Keratinocyte (primary cell): Measurements from ENCODE around the gene PRSS12. TPM values are rescaled to one million over a fixed set of nuclear protein-coding genes. Genes with fewer than 3 reads are reported as not detected.
A peak's percentile ranks its signal among the peaks of the same experiment; 100 is the strongest.

Experiments used
- DNase-seq: peaks from one replicate; pipeline ENCODE4 v3.0.0-alpha.2; 2011; ENCODE audit warnings: low read depth, missing footprints, low spot score
- FAIRE-seq: peaks from 2 replicates; lab custom pipeline; 2011; peaks lifted over from hg19 to GRCh38; lab: Jason Lieb, UNC
- H2AFZ ChIP-seq: 2 replicates; pipeline ENCODE4 v1.6.0; 2012; ENCODE audit warnings: low read length, control low read depth, inconsistent platforms; ENCODE audit not compliant: control insufficient read depth
- H3K27ac ChIP-seq: 2 replicates; pipeline ENCODE4 v1.5.1; 2011; ENCODE audit warnings: low read length; ENCODE audit not compliant: control insufficient read depth, insufficient read depth
- H3K27me3 ChIP-seq: 3 replicates; pipeline ENCODE4 v1.6.0; 2011; ENCODE audit warnings: low read length; ENCODE audit not compliant: control insufficient read depth, insufficient read depth; ENCODE audit errors: extremely low read depth
- H3K36me3 ChIP-seq, 2 experiments: 2 replicates in 1 of 2; 3 replicates in 1 of 2; pipeline ENCODE4 v1.5.1; 2011; ENCODE audit warnings: low read length in 2 of 2, mild to moderate bottlenecking in 1 of 2; ENCODE audit not compliant: control insufficient read depth in 2 of 2, insufficient read depth in 2 of 2; ENCODE audit errors: extremely low read depth in 1 of 2
- H3K4me1 ChIP-seq: 3 replicates; pipeline ENCODE4 v1.5.1; 2011; ENCODE audit warnings: low read length; ENCODE audit not compliant: control insufficient read depth, insufficient read depth; ENCODE audit errors: extremely low read depth
- H3K4me2 ChIP-seq: 3 replicates; pipeline ENCODE4 v1.6.0; 2011; ENCODE audit warnings: low read depth, low read length; ENCODE audit not compliant: control insufficient read depth, insufficient read depth; ENCODE audit errors: extremely low read depth
- H3K4me3 ChIP-seq, 3 experiments: fragments of 200-600 bp in 1 of 3; sonication (generic) in 1 of 3; 2 replicates in 2 of 3; 3 replicates in 1 of 3; pipeline ENCODE4 v1.5.1; 2011 to 2016; ENCODE audit warnings: low read length in 3 of 3, mild to moderate bottlenecking in 3 of 3, control low read depth in 2 of 3, inconsistent platforms in 1 of 3, low read depth in 1 of 3, mixed read lengths in 1 of 3, mixed run types in 1 of 3, moderate library complexity in 1 of 3; ENCODE audit not compliant: control insufficient read depth in 2 of 3, insufficient read depth in 2 of 3; ENCODE audit errors: extremely low read depth in 1 of 3
- H3K79me2 ChIP-seq: 2 replicates; pipeline ENCODE4 v1.6.0; 2012; ENCODE audit warnings: low read length; ENCODE audit not compliant: control insufficient read depth, insufficient read depth
- H3K9ac ChIP-seq: 3 replicates; pipeline ENCODE4 v1.6.0; 2011; ENCODE audit warnings: low read length; ENCODE audit not compliant: control insufficient read depth, insufficient read depth; ENCODE audit errors: extremely low read depth
- H3K9me1 ChIP-seq: 3 replicates; pipeline ENCODE4 v1.6.0; 2011; ENCODE audit warnings: low read length; ENCODE audit not compliant: control insufficient read depth, insufficient read depth; ENCODE audit errors: extremely low read depth
- H3K9me3 ChIP-seq: 2 replicates; pipeline ENCODE4 v1.5.1; 2012; ENCODE audit warnings: low read depth, low read length; ENCODE audit not compliant: control insufficient read depth
- H4K20me1 ChIP-seq: 3 replicates; pipeline ENCODE4 v1.6.0; 2011; ENCODE audit warnings: low read length; ENCODE audit not compliant: control insufficient read depth, insufficient read depth; ENCODE audit errors: extremely low read depth
- EZH2 ChIP-seq: IDR thresholded peaks from one replicate; pipeline ENCODE4 v1.6.1; 2012; ENCODE audit warnings: inconsistent platforms, mild to moderate bottlenecking, low read length, moderate library complexity
- dilution Hi-C: fragments of 300-500 bp; cut with MboI; formaldehyde crosslinking; loops from one replicate; pipeline ENCODE4 v1.7.0; 2020; ENCODE audit warnings: low sequenced_read_pairs; ENCODE audit not compliant: extremely low pct_ligation_motif_present
- polyA plus RNA-seq, 5 experiments: library from polyadenylated mRNA; depleted of rRNA in 3 of 5; stranded (reverse) in 3 of 5; stranded (forward) in 1 of 5; unstranded in 1 of 5; fragments of >200 nt; gene quantifications; 1 replicate in 1 of 5; 2 replicates in 3 of 5; 3 replicates in 1 of 5; pipeline versions ENCODE4 v1.2.1 to v1.2.3, GENCODE V29; 2011 to 2012; ENCODE audit warnings: missing spikeins in 2 of 5, low read depth in 1 of 5, low replicate concordance in 1 of 5
- TF ChIP-seq, protein P1 (sequence below), 3 experiments: IDR thresholded peaks in 1 of 3; conservative IDR thresholded peaks in 1 of 3; optimal IDR thresholded peaks in 1 of 3; 2 replicates in 2 of 3; 3 replicates in 1 of 3; pipeline versions ENCODE3 to v1.5.1; 2011; ENCODE audit warnings: low read length in 3 of 3, mild to moderate bottlenecking in 3 of 3, moderate library complexity in 2 of 3, control low read depth in 1 of 3, inconsistent platforms in 1 of 3; ENCODE audit not compliant: insufficient read depth in 2 of 3; ENCODE audit errors: extremely low read depth in 1 of 3

The PRSS12 gene
- polyA plus RNA-seq, 1 donor (not counting 4 experiments of a cell fraction or from before 2014, with no cell fraction given): 16.6 TPM

DNA sequence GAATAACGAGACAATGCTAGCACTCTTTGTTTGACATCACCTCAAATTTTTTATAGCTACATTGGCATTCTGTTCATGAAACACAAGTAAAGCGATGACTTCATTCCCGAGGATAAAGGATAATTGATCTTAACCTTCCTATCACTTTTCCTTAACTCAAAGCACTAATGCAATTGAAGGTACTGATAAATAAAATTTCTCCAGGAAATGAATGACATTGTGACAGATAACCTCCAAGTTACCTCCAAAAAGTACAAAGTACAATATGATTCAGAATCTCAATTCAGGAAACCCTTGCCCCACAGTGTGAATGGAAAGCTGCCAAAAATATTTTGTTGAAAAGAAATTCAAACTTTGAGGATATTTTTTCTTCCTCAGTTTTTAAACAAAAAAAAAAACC lies 1.8 kb downstream of the PRSS12 start:
- H3K27me3 ChIP-seq: no peaks in the 10 kb centered on the region
- H4K20me1 ChIP-seq: no peaks in the 10 kb centered on the region
- H2AFZ ChIP-seq: no peak overlapping the region
- dilution Hi-C loops: no loop called here
- H3K79me2 ChIP-seq: peaks cover 5% of the 10 kb centered on the region
- DNase-seq: no peak
- H3K4me1 ChIP-seq: peaks cover 11% of the 10 kb centered on the region
- no peaks in the 10 kb centered on the region for H3K9me1 ChIP-seq
- H3K4me2 ChIP-seq: no peak overlapping the region
- no peak overlapping the region for H3K4me3 ChIP-seq
- no peak overlapping the region for H3K9ac ChIP-seq
- TF ChIP-seq, protein P1, sequence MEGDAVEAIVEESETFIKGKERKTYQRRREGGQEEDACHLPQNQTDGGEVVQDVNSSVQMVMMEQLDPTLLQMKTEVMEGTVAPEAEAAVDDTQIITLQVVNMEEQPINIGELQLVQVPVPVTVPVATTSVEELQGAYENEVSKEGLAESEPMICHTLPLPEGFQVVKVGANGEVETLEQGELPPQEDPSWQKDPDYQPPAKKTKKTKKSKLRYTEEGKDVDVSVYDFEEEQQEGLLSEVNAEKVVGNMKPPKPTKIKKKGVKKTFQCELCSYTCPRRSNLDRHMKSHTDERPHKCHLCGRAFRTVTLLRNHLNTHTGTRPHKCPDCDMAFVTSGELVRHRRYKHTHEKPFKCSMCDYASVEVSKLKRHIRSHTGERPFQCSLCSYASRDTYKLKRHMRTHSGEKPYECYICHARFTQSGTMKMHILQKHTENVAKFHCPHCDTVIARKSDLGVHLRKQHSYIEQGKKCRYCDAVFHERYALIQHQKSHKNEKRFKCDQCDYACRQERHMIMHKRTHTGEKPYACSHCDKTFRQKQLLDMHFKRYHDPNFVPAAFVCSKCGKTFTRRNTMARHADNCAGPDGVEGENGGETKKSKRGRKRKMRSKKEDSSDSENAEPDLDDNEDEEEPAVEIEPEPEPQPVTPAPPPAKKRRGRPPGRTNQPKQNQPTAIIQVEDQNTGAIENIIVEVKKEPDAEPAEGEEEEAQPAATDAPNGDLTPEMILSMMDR (optimal IDR thresholded peaks at IDR 0.05 in 1 of 3, IDR thresholded peaks at IDR 0.05 in 1 of 3, conservative IDR thresholded peaks at IDR 0.05 in 1 of 3; ENCODE audit: extremely low read depth in 1 of 3, insufficient read depth in 2 of 3, low read length in 3 of 3): no peak
- no peak overlapping the region for H3K27ac ChIP-seq
- no peaks in the 10 kb centered on the region for H3K36me3 ChIP-seq
- no peak for FAIRE-seq
- H3K9me3 ChIP-seq: no peaks in the 10 kb centered on the region

DNA sequence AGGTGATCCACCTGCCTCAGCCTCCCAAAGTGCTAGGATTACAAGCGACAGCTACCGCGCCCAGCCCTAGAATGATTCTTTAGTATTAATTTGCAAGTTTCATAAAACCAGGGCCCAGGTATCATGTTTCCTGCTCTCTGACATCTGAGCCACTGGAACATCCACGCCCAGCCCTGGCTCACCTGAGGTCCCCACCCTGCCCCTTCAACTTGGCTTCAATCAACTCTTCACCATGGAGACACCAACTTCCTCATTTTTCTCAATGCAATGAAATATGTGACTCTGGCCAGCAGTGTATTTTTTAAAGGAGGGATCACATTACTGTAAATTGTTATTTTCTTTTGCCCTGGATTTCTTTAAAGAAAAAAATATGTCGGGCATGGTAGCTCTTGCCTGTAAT lies 3.9 kb downstream of the PRSS12 start:
- no peak overlapping the region for H2AFZ ChIP-seq
- DNase-seq: no peak
- H3K4me1 ChIP-seq: peaks cover 20% of the 10 kb centered on the region
- H3K27me3 ChIP-seq: no peaks in the 10 kb centered on the region
- dilution Hi-C loops: no loop called here
- peaks cover 5% of the 10 kb centered on the region for H3K79me2 ChIP-seq
- no peak overlapping the region for H3K4me3 ChIP-seq
- H3K9ac ChIP-seq: no peak overlapping the region
- no peaks in the 10 kb centered on the region for H3K36me3 ChIP-seq
- H3K9me1 ChIP-seq: no peaks in the 10 kb centered on the region
- H4K20me1 ChIP-seq: no peaks in the 10 kb centered on the region
- H3K9me3 ChIP-seq: no peaks in the 10 kb centered on the region
- FAIRE-seq: no peak
- TF ChIP-seq EZH2: no peak
- TF ChIP-seq, protein P1 (optimal IDR thresholded peaks at IDR 0.05 in 1 of 3, IDR thresholded peaks at IDR 0.05 in 1 of 3, conservative IDR thresholded peaks at IDR 0.05 in 1 of 3; ENCODE audit: extremely low read depth in 1 of 3, insufficient read depth in 2 of 3, low read length in 3 of 3): no peak
- peak overlapping the region; percentile 17 for H3K4me2 ChIP-seq
- no peak overlapping the region for H3K27ac ChIP-seq
